Right hindlimb (tissue), 1 donor: ENCODE data around the gene COL18A1.

ENCODE experiments used
- DNase-seq: peaks from one replicate; pipeline ENCODE4 v3.0.0-alpha.2; 2018

COL18A1 gene

GRCh38 chr21:45481977-45482898, 77.3 kb downstream of the COL18A1 start:
- DNase-seq, result no peak

DNA sequence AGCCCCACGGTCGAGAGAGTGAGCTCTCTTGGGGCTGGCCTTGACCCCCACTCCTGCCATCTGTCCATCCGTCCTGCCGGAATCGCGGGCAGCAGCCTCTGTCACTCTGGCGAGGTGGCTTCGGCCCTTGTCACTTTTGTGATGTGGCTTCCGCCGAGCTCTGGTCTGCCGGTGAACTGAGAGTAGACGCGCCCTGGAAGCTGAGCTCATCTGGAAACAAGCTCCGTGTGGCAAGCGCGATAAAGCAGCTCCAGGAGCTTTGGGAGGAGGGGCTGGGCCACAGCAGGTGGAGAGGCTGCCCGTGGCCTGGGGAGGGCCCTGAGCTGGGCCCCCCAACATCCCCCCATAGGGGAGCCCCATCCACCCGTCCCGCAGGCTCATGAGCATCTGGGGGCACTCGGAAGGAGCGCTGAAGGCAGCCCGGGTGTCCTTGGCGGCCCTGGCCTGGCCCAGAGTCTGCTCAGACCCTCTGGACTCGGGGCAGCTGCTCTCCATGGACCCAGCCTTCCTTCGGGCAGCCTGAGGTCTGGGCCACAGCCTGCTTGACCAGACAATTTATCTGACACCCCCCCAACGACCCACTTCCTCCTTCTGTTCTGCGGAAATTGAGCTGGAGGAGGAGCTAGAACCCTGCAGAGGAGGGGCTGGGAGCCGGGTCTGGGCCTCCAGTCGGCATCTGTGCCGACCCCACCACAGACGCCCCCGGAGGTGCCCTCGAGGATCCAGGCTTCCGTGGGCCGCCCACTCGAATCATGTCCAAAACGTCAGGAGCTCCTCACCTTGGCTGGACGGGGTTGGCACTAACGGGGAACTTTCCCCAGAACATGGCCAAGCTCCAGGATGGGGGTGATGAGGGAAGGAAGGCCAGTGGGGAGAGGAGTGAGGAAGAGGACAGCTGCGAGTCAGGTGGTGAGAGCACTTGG, 78.2 kb downstream of the COL18A1 start:
- no peak for DNase-seq

- DNase-seq, result no peak
These were observed 79.4 kb downstream of the COL18A1 start for GRCh38 chr21:45484318-45484717.

DNA sequence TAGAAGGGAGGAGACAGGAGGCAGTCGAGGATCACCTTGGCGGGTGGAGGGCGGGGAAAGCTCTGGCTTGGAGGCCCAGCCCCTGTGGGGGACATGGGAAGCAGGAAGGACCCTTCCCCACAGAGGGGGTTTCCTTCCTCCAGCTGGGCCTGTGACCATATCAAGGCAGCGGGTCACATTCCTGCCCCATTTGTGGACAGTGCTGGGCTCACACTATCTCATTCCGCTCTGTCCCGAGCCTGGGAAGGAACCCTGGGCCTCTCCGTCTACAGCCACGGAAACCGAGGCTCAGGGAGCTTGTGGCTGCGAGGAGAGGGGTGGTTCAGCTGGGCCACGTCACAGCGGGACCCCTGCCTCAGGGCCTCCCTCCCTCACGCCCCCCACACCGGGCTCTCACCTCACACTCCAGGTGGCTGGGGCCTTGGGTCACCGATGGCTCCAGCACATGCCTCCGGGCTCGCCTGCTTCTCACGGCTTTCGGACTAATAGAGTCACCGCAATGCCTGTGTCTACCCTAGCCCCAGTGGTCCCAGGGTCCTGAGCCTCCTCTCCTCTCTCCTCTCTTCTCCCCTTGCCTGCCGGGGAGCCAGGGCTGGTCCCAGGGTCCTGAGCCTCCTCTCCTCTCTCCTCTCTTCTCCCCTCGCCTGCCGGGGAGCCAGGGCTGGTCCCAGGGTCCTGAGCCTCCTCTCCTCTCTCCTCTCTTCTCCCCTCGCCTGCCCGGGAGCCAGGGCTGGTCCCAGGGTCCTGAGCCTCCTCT, 80.9 kb downstream of the COL18A1 start:
- DNase-seq, result no peak

DNA sequence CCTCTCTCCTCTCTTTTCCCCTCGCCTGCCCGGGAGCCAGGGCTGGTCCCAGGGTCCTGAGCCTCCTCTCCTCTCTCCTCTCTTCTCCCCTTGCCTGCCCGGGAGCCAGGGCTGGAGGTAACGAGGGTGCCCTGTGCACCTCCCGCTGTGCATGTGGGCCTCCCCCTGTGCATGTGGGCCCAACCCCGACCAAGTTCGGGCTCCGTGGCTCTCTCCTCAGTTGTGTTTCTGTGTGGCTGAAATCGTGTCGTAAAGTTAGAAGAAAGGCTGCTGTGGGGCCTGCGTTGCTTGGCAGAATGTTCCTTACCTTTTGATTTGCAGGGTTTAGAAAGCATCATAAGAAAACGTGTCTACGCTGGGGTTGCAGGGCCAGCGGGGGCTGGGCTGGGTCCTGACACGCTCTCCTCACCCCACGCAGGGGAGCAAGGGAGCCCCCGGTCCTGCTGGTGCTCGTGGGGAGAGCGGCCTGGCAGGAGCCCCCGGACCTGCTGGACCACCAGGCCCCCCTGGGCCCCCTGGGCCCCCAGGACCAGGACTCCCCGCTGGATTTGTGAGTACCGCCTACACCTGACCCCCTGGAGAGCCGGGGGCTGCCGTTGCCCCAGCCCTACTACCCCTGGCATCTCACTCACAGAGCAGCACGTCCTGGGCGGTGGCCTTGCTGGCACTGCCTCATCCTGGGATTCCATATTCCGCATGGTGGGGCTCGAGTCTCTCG, 81.6 kb downstream of the COL18A1 start:
- DNase-seq, result no peak

DNA sequence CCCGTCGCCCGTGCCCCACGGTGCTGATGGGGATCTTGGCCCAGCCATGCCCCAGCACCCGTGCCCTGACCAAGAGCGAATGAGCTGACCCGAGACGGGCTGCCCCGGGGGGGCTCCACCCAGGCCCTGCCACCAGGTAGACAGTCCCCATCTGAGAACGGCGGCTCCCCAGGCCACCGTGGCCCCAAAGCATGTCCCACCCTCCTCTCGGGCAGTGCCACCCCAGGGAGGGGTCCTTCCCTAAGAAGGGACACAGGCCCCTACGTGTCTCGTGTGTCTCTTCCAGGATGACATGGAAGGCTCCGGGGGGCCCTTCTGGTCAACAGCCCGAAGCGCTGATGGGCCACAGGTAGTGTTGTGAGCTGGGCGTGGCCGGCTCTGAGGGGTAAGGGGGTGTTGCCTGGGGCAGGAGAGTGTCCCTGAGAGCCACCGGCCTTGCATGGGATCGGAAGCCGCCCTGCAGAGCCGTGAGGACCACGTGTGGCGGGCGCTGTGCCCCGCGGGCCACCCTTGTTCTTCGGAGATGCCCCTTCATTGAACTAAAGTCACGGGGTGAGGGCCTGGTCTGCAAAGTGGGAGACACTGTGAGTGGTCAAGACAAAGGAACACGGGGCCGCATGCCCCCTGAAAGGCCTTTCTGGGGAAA, 82.3 kb downstream of the COL18A1 start:
- no peak for DNase-seq

- no peak for DNase-seq
These were observed 83.1 kb downstream of the COL18A1 start for GRCh38 chr21:45487891-45488600.

DNA sequence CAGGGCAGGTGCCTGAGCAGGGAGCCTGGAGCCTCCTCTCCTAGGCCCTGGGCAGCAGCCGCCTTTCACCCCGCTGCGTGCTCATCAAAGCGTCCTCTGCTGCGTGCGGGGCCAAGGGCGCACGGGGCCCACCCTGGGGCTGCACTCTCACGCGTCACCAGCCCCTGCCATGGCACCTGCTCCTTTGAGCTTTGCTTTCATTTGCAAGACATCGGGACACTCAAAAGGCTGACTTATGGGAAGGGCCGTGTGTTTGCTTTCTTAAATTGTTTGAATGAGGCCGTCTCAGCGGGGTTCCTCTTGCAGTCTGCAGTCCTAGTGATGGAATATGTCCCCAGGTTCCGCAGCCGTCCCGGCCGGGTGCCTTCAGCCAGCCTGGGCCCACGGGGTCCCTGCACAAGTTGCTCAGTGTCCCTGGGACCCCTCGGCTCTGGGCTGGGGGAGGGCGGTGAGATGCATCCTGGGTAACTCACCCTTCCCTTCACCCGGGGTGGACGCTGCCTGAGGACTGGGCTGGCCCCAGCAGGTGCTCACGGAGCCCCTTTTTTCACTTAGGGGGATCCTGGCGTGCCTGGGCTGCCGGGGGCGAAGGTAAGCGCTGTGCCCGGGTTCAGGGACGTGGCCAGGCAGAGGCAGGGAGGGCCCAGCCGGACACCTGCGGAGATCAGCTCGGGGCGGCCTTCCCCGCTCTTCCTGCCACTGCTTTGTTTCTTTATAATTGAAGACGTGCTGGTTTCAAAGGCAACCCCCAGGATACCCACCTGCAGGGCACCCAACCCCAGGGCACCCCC, 84.2 kb downstream of the COL18A1 start:
- no peak for DNase-seq

DNA sequence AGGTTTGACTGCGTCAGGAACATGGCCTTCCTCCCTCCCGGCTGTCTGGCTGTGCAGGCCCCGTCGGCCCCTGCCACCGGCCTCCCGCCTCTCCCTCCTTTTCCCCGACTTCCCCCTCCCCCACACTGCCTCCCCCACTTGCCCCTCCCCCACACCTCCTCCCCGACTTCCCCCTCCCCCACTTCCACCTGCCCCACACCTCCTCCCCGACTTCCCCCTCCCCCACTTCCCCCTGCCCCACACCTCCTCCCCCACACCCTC, 84.7 kb downstream of the COL18A1 start:
- DNase-seq, result no peak

- no peak for DNase-seq
These were observed 85.2 kb downstream of the COL18A1 start for GRCh38 chr21:45490049-45490731.

- no peak for DNase-seq
These were observed 86.1 kb downstream of the COL18A1 start for GRCh38 chr21:45491056-45491455.

- DNase-seq, result no peak
These were observed 86.7 kb downstream of the COL18A1 start for GRCh38 chr21:45491623-45492022.

- DNase-seq, result no peak
These were observed 87.8 kb downstream of the COL18A1 start for GRCh38 chr21:45492765-45493164.

DNA sequence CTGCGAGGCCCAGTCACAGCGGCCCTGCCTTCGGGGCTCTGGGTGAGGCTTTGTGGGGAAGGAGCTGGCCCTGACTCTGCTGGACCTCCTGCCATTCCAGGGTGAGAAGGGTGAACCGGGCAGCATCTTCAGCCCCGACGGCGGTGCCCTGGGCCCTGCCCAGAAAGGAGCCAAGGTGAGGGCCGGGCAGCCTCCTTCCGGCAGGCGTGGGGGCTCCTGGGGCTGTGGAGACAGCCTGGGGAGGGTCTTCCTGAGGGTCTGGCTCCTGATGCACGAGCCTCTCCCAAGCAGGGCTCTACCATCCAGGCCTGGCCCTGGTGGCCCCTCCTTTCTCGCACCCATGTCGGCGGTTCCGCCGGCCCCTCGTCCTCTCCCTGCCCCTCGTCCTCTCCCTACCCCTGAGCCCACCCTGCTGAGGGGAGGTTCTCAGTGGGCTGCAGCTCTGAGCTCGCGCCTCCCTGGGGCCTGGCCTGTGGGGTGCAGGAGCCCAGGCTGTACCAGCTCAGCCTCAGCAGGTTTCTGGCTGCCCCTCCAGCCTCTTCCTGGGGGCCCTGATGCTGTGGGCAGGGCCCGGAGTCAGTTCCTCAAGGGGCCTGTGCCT, 88.5 kb downstream of the COL18A1 start:
- DNase-seq, result no peak

- no peak for DNase-seq
These were observed 89.3 kb downstream of the COL18A1 start for GRCh38 chr21:45494135-45494850.

DNA sequence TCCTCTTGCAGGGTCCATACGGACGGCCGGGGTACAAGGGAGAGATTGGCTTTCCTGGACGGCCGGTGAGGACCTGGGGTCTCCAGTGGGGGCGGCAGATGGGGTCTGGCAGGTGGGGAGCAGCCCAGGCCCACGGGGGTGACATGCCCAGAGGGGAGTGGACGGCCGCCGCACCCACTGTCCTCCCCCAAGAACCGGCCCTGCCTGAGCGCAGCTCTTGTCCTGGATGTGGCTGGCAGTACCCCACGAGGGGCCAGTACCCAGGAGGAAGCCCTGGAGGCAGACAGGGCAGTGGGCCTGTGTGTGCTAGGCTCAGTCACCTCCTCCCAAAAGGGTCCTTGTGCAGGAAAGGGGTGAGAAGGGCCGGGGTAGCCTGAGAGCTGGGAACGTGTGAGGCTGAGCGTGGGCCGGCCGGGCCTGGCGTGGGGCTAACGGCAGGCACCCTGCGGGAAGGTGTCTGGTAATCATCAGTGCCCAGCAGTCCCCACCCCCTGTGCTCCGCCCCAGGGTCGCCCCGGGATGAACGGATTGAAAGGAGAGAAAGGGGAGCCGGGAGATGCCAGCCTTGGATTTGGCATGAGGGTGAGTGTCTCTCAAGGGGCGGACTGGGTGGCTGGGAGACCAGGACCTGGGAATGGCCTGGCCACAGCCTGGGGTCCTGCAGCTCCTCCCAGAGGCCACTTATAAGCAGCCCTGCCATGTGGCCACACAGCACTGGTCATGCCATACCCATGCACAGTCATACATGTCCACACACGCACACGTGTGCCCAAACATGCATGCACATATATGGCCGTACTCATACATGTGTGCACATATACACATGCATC, 90.1 kb downstream of the COL18A1 start:
- DNase-seq, result no peak

- no peak for DNase-seq
These were observed 91.4 kb downstream of the COL18A1 start for GRCh38 chr21:45496151-45496967.
